CD4-positive, alpha-beta T cell treated with Interleukin-15 for 1 hour (primary cell): ENCODE measurements around the gene PAPSS1.
"Not testable (repeated sequence)": the region's sequence is repeated elsewhere in the genome, so short reads cannot be mapped to it uniquely, and the experiment has no call there.

Experiments used
- DNase-seq: peaks from one replicate; pipeline ENCODE4 v3.0.0-alpha.2; 2020

PAPSS1 gene

DNA sequence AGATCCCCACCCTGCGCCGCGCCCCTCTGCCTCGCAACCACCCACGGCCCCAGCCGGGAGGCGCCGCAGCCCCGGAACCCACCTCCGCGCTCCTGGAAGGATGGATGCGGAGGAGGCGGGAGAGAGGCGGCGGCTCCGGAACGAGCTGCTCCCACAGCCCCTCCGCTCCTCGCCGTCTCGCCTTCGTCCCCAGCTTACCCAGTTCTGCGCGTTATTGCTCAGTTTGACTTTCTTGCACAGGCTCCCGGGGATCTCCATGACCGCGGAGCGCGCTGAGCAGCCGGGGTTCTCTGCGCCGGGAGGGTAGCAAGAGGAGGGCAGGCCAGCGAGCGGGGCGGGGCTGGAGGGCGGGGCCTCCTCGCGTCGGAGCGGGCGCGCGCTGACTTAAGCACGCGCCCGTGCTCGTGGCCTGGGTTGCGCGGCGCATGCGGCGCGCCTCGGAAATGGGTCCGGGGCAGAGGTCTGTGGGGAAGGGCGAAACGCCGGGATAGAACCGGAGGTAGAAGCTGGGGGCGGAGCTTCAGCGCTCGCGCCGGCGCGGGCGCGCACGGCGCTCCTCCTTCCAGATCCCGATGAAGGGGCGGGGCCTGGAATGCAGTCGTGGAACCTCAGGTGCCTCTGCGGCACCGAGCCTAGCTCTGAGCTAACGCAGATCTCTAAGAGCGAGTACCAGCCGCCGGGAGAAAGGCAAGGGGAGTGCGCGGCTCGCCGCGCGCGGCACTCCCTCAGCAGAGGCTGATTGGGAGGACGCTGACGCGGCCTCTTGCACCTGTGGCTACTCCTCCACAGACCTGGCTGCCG is at the start of gene PAPSS1:
PAPSS1 (minus strand) TSS at position 313 of the 801 bp plus-strand sequence; CDS start at position 258, 55 bp downstream.
- DNase-seq, result peak; percentile 96

DNA sequence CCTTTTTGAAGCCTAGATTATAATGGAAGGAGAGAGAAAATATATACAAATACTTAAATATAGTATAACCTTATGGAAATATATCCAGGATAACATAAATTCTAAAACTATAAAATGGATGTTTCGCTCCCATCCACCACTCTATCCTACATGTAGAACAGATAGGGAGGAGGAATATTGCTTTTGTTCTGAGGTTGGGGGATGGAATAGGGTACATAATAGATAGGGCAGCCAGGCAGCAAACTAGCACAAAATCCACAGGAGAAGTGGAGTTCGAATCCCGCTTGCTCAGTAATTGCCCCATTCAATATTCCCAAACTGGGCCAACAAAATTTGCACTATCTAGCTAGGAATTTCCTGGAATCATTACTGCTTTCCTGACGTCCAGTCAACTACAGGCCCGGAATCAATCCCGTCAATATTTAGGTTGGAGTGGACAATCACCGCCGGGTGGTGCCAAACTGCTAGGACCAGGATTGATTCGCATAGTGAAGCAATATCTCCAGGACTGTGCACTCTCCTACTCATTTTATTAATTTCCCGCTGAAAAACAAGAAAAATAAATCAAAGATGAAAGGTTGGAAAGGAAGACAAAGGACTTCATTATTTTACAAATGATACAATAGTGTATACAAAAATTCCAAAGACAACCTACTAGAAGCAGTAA is 40.4 kb upstream of the PAPSS1 start:
- no peak for DNase-seq

DNA sequence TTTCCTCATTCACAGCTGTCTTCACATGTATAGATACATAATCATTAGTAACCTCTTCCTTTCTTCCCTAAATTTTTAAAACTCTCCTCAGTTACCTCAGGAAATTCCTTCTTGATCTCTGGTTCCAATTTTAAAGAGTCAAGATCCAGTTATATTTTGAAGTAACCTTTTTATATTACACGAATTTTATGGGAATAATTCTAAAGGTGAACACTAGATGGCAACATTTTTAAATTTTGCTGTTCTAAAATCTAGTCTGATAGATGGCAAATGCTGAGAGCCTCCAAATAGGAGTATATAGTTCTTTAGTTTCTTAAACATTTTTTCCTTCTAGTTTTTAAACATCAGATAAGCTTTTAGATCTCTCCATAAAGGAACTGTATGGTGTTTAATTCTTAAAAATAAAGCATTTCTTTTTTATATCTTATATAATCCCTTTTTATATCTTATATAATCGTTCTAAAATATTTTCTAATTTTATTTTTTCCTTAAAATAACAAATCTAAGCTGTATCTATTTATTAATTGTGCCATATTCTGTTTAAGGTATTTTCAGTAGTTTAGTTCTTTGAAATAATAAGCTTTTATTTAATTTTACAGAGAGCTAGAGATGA is 37.9 kb upstream of the PAPSS1 start:
- DNase-seq, result no peak

DNA sequence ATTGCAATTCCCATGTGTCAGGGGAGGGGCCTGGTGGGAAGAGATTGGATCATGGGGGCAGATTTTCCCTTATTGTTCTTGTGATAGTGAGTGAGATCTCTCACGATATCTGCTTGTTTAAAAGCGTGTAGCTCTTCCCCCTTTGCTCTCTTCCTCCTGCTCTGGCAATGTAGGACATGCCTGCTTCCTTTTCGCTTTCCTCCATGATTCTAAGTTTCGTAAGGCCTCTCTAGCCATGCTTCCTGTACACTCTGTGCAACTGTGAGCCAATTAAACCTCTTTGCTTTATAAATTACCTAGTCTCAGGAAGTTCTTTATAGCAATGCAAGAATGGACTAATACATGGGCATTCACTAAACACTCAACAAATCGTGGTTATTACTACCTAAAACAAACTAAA is 37.2 kb upstream of the PAPSS1 start:
- DNase-seq, result no peak

DNA sequence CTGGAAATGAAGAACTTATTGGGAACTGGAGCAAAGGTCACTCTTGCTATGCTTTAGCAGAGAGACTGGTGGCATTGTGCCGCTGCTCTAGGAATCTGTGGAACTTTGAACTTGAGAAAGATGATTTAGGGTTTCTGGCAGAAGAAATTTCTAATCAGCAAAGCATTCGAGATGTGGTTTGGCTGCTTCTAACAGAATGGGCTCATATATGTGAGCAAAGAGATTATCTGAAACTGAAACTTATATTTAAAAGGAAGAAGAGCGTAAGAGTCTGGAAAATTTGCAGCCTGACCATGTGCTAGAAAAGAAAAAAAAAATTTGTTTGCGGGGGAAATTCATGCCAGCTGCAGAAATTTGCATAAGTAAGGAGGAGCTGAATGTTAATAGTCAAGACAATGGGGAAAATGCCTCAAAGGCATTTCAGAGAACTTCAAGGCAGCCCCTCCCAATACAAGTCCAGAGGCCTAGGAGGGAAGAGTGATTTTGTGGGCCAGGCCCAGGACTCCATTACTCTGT is 35.9 kb upstream of the PAPSS1 start:
- no peak for DNase-seq

DNA sequence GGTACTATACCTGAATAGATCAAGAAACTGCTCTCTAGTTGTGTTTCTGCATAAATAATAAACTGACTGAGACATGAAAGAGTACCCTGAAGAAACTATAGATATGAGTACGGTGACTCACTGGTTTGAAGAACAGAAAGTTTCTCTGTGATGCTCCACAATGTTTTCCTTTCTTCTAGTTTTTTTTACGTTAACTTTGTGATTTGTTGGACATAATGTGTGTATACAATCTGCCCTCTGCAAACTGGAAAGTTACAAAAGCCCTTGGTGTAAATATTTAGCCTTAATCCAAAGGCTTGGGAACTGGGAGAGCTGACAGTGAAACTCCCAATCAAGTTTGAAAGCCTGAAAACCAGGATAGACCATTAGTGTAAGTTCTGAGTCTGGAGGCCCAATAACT is 31.6 kb upstream of the PAPSS1 start:
- DNase-seq, result no peak

DNA sequence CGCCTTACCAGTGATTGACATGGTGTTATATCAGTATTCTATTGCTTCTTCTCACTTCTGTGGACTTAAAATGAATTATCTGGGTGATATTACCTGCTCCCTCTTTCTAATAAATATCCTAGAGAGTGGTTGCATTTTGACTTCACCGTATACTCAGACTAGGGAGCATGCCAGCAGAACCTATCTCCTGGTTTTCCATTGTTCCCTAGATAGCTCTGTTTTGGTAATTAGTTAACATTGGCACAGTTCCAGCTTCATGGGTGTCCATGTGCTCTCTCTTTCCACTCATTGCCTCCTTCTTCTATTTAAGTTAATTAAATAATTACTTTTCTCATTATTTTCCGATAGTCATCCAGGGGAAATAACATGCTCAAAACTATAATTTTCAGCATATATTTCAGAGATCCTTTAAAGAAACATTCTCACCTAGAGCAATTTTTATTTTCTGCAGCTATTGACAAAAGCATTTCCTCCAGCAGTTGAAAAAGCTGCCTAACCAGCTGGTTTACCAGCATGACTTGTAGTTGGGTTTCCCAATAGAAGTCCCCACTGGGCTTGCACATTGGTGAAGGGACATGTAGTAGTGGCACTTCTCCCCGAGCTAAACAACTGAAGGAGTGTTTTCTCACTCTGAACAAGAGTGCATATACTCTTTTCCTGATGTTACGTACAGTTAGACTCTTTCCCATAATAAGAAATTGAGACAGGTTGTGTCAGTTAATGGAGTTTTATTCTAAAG is 27.9 kb upstream of the PAPSS1 start:
- no peak for DNase-seq

DNA sequence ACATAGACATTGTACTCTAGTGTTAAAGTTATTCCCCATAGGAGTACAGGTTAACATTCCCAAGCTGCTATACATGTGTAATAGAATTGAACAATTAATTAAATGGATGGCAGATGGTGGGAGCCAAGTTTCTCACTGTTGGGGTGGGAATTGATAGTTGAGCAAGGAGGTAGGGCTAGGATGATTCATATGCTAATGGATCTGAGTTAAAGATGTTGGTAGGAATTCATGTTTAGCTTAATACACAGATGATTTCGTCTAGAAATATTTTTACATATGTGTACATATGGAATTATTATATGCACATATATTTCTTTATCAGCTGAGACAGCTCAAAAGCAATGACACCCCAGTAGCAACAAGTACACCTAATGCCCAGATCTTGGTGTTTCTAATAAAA is 26.1 kb upstream of the PAPSS1 start:
- no peak for DNase-seq

DNA sequence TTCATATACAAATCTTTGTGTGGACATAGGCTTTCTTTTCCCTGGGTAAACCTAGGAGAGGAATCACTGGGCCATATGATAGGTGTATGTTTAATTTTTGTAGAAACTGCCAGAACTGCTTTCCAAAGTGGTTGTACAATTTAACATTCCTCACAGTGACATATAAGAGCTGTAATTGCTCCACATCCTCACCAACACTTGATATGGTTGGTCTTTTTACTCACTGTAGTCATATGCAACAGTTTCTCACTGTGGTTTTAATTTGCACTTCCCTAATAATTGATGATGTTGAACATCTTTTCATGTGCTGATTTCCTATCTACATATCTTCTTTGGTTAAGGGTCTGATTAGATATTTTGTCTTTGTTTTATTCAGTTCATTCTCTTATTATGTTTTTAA is 24.5 kb upstream of the PAPSS1 start:
- no peak for DNase-seq

DNA sequence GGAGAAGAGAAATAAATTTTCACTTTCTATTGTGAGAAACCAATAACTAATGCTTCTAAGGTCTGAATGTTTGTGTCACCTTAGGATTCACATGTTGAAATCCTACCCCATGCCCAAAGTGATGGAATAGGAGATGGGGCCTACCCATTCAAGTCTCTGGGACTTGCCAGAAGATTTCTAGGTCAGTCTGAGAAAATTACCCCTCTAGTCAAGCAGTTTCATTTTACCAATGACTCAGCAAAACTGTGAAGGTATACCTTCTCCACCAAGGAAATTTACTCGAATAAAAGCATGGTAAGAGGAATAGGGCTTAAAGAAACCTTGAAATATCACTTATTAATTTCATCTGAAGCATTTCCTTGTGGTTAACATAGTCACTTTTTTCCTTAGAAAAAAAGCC is 23.5 kb upstream of the PAPSS1 start:
- DNase-seq, result no peak

DNA sequence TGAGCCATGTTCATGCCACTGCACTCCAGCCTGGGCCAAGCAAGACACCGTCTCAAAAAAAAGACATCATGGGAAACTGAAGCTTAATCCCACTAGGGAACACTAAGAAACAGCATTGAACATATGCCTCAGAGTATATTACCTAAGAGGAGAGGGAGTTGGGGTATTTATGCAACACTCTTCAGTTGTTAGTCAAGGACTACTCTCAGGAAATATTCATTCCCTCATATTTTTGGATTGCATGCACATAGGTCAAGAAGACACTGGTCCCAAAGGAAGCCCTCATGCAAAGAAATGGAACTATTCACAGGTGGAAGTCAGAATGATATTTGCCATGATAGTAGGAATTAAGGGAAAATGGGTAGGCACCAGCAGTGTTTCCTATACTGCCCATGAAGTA is 22.8 kb upstream of the PAPSS1 start:
- DNase-seq, result no peak

DNA sequence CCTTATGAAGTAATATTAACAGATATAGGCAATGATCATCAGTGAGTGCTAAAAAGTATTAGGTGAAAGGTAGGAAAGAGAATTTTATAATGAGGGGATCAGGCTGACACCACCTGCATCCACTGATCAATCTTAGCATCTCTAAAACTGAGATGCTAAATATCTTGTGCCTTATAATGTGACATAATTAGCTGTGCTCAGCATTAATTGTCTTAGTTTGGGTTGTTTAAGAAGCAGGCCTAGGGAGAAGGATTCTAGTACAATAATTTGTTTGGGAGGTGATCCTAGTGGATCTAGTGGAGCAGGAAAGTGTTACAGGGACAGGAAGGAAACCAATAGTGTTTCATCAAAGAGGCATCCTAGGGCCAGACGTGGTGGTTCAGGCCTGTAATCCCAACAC is 22.2 kb upstream of the PAPSS1 start:
- DNase-seq, result no peak

DNA sequence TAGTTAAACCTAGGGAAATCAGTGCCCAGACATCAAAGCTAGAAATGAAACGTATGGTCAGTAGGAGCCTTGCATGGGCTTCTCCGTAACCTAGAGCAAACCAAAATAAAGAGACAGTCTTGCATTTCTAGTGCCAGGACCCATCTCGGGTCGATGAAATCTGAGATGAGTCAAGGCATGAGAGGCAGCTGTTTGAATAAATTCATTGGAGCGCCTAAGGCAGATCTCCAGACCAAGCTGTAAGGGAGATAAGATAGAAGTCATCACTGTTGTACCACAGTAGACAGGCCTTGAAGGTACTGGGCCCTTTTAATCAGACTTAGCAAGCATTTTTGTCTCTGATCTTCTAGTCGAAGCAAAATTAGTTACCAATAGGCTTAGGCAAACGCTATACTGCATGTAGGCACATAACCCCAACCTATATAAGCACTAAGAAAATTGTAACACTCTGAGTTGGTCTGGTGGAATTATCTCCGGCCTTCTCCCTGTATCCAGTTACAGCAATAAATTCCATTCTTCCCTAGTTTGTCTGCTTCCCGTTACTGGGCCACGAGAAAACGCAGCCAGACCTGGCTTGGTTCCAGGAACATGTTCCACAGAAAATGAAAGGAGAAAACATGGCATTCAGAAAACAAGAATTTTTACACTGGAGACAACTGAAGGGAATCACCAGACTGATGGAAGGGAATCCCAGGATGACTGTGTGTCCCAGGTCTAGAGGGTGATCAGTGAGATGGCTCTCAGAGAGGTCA is 21.1 kb upstream of the PAPSS1 start:
- no peak for DNase-seq

DNA sequence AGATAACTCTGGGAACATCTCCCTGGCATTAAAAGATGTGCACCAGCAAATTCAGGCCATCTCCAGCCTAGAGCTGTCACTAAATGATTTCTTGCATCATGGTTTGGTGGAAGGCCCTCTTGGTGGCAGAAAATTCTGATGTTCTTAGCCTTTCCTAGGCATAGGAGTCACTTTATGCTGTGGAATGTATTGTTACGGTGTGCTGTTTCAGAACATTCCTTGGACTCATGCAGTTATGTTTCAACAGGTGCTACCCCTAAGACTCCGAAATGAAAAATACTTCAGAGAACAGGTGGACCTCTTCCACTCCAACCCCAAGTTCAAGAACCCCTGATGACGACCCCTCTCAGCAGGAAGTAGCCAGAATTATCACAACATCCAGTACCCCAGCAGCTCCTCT is 20.3 kb upstream of the PAPSS1 start:
- DNase-seq, result no peak

DNA sequence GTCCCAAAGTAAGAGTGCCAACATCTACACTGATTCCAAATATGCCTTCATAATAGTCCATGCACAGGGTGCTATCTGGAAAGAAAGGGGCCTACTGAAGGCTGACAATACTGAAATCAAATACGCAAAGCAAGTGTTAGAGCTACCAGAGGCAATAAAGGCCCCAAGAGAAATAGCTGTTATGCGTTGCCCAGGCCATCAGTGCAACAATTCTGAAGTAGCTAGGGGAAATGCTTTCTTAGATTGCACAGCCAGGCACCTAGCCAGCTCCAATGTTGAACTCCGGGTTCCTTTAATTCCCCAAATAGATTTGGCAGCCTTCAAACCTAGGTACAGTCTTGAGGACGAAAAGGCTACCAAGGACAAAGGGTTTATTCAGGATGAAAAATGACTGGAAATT is 17.4 kb upstream of the PAPSS1 start:
- no peak for DNase-seq

DNA sequence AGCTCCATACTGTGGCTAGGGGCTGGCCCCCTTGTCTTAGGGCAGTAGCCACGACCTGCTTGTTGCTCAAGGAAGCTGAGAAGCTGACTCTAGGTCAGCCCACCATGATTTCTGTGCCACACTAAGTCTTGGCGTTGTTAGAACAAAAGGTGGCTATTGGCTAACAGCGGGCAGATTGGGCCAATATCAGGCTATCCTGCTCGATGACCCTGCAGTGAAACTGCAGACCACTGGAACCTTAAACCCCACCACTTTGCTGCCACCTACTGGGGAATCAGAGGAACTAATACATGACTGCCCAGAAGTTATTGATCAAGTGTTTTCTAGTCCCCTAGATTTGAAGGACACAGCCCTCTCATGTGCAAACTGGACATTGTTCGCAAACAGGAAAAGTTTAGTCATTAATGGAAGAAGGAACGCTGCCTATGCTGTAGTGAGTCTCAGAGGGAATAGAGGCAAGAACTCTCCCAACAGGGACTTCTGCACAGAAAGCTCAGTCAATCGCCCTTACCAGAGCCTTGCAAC is 17.0 kb upstream of the PAPSS1 start:
- peak; percentile 28 for DNase-seq

DNA sequence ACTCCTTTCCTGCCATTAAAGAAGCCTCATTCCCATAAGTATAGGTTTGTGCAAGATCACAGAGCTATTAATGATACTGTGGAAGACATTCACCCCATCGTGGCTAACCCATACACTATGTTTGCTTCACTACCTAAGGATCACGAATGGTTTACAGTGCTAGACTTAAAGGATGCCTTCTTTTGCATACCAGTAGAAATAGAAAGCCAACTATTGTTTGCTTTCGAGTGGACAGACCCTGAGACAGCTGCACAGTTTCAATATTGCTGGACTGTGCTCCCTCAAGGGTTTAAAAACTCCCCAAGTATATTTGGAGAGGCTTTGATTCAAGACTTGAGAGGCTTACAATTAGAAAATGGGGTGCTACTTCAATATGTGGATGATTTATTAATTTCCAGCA is 16.0 kb upstream of the PAPSS1 start:
- no peak for DNase-seq

DNA sequence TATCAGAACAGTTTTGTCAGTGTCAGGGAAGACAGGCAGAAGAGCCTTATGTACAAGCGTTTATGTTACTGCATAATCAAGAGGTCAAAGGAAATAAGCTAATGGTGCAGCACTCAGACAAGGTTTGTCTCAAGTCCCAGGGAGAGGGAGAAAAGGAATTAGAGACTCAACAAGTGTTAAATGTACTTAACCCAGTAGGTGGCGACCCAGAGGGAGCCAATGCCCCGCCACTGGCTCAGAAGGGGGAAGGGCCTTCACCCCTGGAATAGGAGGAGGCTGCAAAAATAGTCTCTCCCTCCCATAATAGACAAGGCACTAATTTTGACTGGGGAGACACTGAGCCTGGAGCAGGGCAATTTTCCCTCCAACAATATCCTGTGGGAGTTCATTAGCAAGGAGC is 14.1 kb upstream of the PAPSS1 start:
- no peak for DNase-seq

DNA sequence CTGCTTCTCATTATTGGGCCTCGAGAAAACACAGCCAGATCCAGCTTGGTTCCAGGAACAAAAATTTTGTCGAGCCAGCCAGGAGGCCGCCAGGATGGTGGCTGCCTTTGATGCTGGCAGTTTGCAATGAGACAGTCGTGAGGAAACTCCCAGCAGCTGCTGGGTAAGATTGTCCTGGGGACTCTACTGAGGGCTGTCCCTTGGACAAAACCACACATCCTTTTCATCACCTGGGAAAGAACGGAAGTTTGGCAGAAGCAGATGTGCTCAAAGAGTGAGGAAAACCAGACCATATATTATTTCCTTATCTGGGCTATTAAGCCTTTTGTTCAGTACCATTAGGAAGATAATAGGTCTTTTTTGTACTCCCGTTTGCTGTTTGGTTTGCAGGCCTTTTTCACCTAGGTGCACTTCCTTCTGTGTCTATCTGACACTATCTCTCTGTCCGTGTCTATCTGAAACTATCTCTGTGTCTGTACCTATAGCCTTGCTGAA is 13.4 kb upstream of the PAPSS1 start:
- DNase-seq, result no peak

DNA sequence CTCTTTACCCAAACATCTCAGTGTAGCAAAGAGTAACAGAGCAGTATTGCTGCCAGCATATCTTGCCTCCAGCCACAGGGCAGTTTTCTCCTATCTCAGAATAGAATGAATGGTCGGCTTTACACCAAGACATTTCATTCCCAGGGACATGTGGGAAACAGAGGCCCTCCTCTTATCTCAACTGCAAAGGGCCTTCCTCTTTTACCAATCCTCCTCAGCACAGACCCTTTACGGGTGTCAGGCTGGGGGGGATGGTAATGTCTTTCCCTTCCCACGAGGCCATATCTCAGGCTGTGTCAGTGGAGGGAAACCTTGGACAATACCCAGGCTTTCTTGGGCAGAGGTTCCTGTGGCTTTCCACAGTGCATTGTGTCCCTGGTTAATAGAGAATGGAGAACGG is 9.0 kb upstream of the PAPSS1 start:
- DNase-seq, result not testable (repeated sequence)

DNA sequence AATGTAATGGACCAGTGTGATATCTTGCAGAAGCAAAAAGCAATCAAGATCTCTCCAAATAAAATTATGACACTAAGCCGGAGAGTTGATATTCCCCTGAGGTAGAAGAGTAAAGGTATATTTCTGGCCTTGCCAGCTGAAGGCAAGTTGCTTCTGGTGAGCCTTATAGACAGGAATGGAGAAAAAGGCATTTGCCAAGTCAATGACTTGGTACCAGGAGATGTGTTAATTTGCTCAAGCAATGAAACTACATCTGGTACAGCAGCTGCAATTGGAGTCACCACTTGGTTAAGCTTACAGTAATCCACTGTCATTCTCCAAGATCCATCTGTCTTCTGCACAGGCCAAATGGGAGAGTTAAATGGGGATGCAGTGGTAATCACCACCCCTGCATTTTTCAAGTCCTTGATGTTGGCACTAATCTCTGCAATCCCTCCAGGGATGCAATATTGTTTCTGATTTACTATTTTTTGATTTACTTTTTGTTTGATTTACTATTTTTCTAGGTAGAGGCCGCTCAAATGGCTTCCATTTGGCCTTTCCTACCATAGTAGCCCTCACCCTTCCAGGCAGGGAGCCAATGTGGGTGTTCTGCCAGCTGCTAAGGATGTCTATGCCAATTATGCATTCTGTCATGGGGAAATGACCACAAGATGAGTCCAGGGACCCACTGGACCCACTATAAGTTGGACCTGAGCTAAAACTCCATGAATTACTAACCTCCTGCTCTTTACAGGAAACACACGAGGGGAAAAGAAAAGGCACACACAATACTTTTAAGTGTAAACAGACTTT is 6.3 kb upstream of the PAPSS1 start:
- DNase-seq, result not testable (repeated sequence)
